HG02623 (cell line): ENCODE measurements around the gene GNG4.

Experiments
- ATAC-seq: cut with Tn5 transposase; IDR thresholded peaks from one replicate; pipeline ENCODE4 v1.9.1; 2021; ENCODE audit warnings: moderate library complexity; ENCODE audit not compliant: unreplicated experiment

The GNG4 gene

GRCh38 chr1:235500971-235501540 lies 148.5 kb downstream of the GNG4 start:
- no peak for ATAC-seq
